GM18499 (cell line): ENCODE data around the gene RNF149.
A peak's percentile ranks its signal among the peaks of the same experiment; 100 is the strongest.
"Not testable (repeated sequence)": the region's sequence is repeated elsewhere in the genome, so short reads cannot be mapped to it uniquely, and the experiment has no call there.

Source experiments
- ATAC-seq: cut with Tn5 transposase; IDR thresholded peaks from one replicate; pipeline ENCODE4 v1.9.1; 2021; ENCODE audit warnings: moderate number of reproducible peaks; ENCODE audit not compliant: insufficient read depth, unreplicated experiment

RNF149 gene, protein sequence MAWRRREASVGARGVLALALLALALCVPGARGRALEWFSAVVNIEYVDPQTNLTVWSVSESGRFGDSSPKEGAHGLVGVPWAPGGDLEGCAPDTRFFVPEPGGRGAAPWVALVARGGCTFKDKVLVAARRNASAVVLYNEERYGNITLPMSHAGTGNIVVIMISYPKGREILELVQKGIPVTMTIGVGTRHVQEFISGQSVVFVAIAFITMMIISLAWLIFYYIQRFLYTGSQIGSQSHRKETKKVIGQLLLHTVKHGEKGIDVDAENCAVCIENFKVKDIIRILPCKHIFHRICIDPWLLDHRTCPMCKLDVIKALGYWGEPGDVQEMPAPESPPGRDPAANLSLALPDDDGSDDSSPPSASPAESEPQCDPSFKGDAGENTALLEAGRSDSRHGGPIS

DNA sequence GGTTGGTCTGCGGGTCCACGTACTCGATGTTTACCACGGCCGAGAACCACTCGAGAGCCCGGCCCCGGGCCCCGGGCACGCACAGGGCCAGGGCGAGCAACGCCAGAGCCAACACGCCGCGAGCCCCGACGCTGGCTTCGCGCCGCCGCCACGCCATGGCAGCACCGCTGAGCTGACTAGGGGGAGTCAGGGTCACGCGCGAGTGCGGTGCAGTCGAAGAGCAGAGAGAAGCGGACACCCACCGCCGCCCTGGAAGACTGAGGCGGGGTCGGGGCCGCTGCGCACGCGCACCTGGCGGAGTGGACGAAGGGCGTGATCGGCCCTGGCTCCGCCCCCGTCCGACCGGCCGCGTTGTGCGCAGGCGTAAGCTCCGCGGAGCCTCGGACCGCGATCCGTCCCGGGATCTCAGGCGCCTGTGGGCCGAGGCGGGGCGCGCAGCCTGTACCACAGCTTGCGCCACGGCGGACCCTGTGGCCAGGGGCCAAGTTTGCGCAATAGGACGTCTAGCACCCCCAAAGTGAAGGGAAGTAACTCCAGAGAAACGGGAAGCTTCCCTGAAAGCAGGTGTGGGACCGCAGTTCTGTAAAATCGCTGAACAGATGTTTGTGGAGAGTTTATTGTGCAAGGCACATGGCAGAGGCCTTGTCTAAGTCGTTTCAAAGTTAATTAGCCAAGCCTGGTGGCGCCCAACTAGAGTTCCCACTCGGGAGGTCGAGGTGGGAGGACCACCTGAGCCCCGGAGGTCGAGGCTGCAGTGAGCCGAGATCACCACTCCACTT lies at the start of gene RNF149:
Gene RNF149 (minus strand): TSS at position 270 of the 779 bp plus-strand sequence. CDS start 113 bp downstream, at position 157.
- ATAC-seq: peak; percentile 29

DNA sequence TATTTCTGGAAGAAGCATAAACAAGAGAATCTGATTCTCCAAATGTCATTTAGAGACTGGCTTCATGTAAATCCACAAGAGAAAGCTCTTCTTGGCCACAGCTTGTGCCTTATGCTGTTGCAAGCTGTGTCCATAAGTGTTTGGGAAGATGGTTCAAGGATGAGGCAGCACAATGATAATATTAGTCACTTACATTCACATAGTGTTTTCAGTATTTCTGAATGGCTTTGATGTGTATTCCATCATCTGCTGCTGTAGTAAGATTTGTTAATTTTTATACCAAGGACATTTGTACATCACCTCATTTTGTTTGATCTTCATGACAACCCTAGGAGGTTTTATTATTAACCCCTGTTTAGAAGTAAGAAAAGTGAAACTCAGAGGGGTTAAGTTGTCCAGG lies 48.9 kb upstream of the RNF149 start:
- ATAC-seq: no peak

DNA sequence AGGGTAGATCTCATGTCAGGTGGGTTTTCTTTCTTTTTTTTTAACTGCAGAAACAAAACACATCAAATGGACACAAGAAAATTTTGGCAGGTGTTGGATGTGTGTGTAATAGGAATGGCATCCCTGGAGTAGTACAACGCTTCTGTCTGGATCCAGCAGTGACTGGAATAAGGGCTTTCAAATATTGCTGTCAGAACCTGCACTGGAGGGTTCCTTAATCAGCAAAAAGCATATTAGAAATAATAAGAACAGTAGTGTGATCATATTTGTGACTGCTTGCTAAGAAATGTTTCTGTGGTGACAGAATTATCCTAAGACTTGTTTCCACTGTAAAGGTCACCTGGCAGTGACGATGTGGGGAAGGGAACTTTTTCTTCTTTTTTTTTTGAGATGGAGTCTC lies 48.0 kb upstream of the RNF149 start:
- ATAC-seq: no peak

DNA sequence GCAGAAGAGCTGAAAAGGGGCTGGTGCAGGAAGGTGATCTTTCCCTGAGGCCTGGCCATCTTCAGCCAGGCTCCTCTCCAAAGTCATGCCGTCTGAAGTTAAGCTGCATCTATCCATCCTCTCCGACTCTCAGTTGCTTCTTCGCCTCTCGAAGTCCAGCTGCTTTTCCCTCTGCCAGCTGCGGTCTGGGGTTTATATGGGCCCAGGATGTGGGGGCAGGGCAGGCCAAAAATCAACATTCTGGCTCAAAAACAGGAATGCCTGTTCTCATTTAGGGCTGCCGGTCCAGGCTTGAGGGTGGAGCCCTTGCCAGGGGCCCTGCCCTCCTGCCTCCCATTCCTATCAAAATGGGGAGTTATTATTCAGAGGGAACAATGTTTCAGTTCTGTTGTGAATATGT lies 47.6 kb upstream of the RNF149 start:
- no peak for ATAC-seq

DNA sequence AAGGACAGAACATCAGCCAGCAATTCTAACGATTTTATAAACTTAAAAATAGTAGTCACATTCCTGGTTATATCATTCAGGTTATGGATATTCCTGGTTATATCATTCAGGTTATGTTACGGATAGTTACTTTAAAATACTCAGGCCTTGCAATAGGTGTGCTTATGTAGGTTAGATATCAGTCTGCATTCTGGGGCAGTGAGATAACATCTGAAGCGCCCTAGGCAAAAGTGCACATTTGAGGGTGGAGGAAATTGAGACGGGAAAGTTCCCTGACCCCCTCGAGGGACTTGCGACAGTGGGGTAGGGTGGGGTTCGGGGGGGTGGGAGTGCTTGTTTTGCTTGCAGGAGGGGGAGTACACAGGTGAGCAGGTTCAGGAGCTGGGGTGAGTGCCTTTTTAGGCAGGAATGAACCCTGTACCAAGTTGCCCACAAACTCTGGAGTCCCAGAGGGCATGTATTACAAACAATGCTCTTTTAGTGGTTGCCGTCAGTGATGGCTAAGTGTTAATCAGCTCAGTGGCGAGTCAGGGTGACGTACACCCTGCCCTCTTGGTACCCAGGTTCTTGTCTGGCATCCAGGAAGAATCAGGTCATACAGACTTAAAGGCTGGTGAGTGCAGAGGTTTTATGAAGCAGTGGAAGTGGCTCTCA lies 47.0 kb upstream of the RNF149 start:
- ATAC-seq: no peak

DNA sequence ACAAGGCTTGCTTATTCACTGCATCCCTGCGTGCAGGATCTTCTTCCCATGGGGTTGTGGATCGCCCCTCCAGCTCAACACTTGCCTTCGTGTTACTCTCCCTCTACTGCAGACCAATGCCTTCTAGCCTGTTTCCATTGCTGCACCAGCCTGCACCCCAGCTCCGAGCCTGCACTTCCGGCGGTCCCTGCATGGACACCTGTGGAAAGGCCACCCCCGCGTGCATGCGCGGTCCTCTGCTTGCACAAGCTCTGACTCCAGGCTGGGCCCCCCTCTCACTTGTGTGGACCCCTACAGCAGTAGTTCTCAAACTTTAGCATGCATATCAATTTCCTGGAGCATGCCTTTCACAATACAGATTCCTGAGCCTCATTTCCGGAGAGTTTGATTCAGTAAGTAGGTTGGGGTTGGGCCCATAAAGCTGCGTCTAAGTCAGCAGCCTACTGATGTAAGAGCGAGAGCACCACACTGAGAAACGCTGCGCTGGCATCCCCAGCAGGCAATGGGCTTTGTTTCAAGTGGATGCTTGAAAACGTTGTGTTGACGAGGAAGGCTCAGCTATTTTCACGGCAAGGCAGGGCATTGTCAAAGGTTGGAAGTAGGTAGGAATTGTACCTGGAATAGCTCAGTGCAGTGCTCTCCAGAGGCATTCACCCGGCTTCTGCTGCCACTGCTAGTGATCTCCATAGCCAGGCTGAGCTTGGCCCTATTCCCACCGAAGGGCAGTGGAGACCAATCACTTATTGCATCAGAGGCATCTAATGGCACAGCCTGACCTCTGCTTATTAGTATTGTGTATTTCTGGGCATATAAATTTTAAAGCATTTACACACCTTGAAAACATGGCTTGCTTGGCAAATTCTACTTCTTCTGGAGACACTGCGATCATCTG lies 46.2 kb upstream of the RNF149 start:
- ATAC-seq: no peak

DNA sequence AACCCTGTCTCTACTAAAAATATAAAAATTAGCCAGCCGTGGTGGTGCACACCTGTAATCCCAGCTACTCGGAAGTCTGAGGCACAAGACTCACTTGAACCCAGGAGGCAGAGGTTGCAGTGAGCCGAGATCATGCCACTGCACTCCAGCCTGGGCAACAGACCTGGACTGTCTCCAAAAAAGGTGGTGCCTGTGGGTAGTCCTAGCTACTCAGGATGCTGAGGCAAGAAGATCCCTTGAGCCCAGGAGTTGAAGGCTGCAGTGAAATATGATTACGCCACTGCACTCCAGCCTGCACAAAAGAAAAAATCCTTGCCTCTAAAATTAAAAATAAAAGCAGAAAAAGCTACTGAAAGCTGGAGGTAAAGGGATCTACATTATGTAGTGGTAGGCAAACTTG lies 44.1 kb upstream of the RNF149 start:
- ATAC-seq: not testable (repeated sequence)

DNA sequence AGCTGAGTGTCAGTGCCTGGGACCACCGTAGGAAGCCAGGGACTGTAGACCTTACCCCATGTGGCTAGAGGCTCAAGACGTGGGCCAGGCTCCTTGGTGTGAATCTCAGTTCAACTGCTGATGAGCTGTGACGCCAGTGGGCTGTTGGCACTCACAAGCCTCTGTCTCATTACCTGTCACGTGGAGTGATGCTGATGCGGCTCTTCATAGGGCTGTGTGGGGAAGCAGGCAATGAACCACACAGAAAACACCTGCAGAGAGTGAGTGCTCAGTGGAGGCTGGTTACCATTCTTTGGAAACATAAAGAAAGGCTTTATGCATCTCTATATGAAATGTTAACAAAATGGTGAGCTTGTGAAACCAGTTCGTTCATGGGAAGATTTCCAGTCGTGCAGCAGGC lies 42.7 kb upstream of the RNF149 start:
- no peak for ATAC-seq

DNA sequence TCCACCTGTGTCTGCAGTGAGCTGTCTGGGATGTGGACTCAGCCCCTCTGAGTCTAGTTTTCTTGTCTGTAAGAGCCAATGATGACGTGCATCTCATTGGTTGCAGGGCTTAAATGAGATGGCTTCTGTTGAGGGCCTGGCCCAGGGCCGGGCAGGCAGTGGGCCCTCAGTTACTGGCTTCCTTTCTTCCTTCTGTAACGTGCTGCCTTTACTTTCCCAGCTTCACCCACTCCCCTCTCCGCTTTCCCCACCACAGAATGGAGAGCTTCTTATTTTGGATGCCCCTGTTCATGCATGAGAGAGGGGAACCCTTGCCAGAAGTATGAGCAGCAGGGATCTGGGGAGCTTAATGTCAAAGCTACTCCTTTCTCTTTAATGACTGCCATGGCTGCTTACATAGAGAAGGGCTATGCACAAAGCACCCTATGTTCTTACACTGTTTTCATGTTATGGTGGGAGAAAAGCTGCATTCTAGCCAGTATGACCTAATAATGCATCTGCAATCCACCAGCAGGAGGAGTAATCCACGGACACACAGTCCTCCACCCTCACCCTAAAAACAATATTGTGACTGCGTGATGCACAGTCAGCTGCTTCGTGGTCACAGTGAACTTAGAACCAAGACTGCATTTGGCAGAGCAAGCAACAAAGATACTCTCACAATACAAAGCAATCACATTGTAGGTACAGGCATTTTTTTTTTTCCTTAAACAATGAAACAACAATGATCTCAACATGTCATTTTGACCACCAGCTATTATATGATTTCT lies 41.6 kb upstream of the RNF149 start:
- ATAC-seq: no peak

DNA sequence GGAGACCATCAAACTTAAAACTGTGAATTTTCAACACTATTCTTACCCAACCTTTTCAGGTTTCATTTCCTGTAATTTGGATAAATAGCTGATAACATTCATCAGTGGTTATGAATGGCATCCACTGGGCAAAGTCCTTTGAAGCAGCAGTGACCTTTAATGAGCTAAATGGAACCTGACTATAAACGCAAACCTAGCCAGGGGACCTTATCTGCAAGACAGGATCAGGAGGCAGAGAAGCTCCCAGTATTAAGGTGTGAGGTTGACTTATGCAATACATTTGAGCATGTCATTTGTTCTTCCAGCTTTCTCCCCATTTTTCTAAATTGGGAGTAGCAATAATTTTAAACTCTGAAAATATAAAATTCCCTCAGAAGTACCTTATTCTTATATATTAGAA lies 40.4 kb upstream of the RNF149 start:
- no peak for ATAC-seq

DNA sequence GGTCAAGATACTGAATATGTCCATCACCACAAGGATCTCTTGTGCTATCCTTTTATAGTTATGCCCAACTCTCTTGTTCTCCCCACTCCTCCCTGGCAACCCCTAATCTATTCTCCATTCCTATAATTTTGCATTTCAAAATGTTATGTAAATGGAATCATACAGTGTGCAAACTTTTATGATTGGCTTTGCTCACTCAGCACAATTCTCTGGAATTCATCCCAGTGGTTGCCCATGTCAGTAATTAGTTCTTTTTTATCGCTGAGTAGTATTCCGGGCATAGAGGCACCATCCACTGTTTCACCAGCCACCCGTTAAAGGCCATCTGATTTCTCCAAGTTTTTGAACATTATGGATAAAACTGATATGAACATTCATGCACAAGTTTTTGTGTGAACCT lies 38.4 kb upstream of the RNF149 start:
- no peak for ATAC-seq

DNA sequence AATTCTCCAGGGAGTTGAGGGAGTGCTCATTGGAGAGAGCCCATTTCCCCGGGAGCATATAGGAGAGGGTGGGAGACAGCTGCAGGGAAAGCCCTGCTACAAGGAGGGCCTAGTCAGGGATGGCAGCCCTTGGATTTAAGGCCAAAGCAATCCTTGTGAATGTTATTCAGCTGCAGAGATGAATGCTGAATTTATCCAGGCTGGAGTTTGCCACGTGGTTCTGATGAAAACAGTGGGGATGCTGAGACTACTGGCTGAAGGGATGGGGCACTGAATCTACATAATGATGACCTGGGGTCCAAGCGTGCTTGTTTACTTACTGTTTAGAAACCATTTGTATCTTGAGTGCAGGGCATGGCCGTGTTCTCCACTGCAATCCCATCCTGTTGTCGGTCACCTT lies 35.6 kb upstream of the RNF149 start:
- ATAC-seq: no peak

DNA sequence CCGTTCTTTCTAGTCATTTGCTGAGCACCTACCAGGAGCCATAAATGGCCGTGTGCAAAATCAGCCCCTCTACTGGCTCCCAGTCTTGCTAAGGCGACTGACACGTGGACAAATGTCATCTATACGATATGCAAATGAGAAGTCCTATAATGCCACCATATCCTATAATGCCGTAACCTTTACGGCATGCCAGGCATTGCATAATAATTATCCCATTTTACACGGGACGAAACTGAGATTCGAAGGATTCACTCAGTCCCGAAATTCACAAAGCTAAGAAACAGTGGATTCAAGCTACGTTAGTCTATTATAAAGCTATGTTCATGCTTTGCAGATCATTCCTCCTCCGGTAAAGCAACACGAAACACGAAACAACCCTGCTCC lies 34.1 kb upstream of the RNF149 start:
- no peak for ATAC-seq

DNA sequence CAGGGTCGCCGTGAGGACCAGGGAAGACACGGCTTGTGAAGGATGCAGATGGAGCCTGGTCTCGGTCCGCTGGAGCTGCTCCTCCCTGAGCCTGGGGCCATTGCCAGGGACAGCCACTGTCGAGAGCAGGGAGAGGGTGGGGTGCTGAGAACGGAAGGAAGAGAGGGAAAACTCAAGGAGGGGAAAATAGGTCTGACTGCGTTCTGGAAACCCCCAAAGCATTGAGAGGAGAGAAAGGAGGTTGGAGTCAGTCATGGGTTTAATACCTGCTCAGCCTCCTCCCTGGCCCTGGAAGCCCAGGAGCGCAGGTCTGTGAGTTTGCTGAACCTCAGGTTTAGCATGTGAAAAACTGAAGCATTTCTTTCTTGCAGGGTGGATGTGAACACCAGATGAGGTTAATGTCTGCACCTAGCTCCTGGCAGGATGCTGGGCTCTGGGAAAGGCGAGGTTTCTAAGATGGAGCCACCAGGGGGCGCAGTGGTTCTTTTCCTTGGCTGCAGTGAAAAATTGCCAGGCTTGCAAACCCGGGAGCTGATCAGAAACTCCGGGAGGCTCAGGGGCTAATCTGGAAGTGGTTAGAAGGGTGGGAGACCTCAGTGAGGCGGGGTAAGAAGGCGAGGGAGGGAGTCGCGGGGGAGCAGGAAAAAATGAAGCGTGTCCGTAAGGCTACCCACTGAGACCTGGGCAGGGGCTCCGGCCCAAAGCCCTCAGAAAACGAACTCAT lies 33.6 kb upstream of the RNF149 start:
- no peak for ATAC-seq

DNA sequence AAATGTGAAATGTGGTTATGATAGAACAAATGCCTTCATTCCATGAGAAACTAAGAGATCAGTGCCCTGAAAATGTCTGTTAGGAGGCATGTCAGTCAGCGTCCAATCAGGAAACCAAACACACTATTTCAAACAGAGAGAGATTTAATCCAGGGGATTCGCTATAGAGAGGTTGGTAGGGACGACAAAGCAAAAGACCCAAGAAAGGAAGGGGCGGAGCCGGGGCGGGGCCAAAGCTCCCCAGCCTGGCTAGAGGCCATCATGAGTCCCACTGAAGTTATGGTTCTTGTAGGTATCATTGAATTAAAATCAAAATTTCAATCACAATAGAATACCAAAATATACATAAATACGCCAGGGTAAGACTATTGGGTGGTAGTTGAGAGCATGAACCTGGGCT lies 32.9 kb upstream of the RNF149 start:
- no peak for ATAC-seq

DNA sequence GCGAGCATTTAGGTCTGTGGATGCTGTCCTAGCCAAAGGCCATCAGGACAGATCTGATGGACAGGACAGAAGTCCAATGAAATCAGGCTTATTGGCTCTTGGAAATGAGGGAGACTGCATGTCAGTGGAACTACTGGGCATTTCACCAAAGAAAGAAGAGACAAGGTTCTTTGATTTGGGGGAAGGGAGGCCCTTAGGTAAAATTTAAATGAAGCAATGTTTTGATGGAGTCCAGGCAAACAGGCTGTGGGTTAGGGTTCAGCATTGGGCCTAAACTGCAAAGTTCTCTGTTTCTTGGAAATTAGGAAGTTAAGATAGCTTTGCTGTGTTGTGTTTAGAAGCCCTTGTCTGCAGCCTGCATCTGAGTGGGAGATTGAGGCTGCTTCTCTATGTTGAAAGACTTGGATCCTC lies 31.6 kb upstream of the RNF149 start:
- ATAC-seq: no peak

DNA sequence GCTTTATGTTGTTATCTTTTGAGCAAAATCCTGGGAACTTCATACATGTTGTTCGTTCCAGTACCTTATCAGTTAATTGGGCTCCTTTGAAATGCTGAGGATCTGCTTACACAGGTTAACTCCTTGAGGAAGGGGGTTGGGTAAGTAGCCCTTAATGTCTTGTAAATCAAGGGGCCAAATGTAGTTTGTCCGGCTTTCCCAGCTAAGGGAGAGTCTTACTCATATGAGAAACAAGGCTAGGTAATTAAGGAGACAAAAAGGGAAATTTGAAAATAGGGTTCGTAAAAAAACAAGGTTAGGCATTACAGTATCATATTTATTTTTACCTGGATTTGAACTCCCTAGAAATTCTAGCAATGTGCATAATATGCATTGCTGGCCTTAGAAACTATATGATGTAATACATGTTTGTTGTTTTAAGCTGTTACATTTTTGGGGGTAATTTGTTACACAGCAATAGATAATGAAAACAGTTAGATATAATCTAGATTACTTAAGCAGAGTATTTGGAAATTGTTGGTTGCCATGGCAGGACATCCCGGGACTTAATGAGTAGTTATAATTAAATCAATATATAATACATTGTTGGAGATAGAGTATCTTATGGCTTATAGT lies 30.9 kb upstream of the RNF149 start:
- no peak for ATAC-seq

DNA sequence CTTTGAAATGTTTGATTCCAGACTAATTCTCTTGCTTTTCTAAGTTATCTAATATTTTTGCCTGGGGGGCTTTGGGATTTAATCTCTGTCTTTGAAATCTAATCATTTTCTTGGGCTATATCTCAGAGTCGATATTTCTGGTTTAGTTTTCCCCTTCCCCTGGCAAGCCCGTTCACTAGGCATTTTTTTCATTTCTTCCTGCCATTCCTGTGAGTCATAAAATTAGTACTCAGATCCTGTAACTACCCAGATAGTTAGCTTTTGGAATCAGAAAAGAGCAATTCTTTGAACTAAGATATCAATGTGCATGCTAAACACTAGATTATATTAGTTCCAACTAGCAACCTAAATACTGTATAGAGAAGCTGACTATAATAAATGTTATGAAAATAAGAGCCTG lies 29.4 kb upstream of the RNF149 start:
- no peak for ATAC-seq
